DND-41 (cell line): Measurements from ENCODE around the gene FBXL13.

Source experiments
- EZH2 ChIP-seq: IDR thresholded peaks from 3 replicates; pipeline ENCODE4 v1.6.1; 2012; ENCODE audit warnings: borderline replicate concordance, low read depth, mild to moderate bottlenecking, moderate library complexity, low read length, inconsistent platforms; ENCODE audit not compliant: severe bottlenecking
- TF ChIP-seq, protein P1 (sequence below): IDR thresholded peaks from 2 replicates; pipeline ENCODE4 v1.5.1; 2012; ENCODE audit warnings: borderline replicate concordance, low read length, moderate library complexity, mild to moderate bottlenecking; ENCODE audit not compliant: poor library complexity, severe bottlenecking; ENCODE audit errors: extremely low read depth

DNA sequence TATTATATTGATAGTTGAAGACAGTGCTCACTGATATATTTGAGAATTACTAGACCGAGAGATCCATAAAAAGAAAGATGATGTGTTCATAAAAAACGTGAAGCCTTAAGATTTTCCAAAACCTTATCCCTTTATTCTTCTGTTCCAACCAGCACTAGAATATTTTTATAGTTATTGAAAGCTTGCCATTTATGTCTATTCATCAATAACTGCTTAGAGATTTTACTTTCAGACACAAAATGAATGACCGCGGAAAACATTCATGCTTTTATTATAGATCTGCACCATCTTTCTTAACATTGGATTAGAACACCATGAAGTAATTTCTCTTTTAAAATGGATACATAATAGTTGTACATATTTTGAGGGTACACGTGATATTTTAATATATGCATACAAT, 77.6 kb downstream of the FBXL13 start:
- TF ChIP-seq, protein P1, sequence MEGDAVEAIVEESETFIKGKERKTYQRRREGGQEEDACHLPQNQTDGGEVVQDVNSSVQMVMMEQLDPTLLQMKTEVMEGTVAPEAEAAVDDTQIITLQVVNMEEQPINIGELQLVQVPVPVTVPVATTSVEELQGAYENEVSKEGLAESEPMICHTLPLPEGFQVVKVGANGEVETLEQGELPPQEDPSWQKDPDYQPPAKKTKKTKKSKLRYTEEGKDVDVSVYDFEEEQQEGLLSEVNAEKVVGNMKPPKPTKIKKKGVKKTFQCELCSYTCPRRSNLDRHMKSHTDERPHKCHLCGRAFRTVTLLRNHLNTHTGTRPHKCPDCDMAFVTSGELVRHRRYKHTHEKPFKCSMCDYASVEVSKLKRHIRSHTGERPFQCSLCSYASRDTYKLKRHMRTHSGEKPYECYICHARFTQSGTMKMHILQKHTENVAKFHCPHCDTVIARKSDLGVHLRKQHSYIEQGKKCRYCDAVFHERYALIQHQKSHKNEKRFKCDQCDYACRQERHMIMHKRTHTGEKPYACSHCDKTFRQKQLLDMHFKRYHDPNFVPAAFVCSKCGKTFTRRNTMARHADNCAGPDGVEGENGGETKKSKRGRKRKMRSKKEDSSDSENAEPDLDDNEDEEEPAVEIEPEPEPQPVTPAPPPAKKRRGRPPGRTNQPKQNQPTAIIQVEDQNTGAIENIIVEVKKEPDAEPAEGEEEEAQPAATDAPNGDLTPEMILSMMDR, result no peak
- TF ChIP-seq EZH2, result no peak
